SKM-1 (cell line): ENCODE data around the gene LAG3.

Source experiments
- DNase-seq: peaks from one replicate; lab custom pipeline; 2025; ENCODE audit not compliant: unreplicated experiment; lab: John Stamatoyannopoulos, UW

The LAG3 gene

DNA sequence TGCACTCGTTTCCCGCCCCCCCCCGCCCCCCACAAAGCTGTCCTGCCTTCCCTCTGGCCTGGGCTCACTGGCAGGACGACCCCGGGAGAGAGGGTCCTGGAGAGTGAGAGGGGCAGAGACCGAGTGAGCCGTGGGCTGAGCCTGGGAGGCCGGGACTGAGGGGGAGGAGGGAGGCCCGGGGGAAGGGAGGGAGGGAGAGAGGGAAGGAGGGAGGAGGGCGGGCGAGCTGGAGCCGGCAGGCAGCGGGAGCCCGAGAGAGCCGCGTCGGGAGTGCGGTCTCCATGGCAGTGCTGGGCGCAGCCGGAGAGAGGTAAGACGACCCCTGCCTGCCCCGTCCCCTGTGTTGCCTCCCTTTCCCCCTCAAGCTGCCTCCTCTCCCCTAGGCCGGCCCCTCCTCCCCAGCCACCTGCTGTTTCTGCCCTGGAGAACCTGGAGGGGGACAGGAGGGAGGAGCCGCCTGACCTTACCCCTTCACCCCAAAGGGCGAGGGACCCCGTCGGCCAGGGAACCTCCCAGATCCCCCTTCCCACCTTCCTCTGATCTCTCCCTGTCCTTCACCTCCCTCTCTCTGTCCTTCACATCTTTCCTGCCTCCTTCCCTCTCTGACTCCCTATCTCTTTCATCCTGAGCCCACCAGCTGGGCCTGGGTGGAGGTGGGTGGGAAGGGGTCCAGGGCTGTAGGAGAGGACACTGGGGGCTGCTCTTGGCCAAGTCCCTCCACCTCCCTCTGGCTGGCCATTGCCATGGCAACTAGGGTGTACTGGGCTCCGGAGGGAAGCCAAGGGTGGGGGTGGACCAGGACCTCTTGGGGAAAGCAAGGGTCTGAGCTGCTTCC is 49.5 kb downstream of the LAG3 start, which contains the start of gene GPR162:
GPR162 (plus strand) TSS at position 231 of the 835 bp plus-strand sequence. CDS start 2,078 bp downstream, outside the sequence.
- no peak for DNase-seq

DNA sequence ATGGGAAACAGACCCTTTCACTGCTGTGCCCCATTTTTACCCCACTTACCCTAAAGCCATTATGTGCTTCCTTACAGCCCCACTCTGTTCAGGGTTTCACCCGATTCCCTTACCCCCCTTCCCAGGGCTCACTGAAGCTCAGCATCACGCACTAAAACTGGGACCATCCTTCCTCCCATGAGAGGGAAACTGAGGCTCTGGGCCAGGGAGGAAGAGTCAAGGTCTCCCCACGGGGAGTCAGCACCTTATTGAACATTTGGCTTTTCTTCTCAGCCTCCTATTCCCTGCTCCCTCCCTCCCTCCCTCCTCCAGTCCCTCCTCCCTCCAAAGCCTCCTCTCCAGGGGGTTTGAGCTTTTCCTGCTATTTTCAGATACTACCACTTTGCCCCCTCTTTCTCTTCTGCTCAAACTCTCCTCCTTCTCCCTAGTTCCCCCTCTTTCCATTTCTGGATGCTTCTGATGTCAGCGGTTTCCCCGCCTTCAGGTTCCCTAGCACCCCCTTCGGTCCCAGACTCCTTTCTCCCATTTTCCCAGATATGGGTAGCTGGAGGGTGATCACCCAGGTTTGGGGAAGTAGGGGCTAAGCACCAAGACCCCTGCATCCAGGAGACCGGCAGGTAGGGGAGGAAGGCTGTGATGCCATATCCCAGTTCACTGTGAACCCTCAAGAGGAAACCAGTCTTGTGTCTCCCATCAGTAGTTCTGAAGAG is 50.3 kb downstream of the LAG3 start:
- no peak for DNase-seq

- no peak for DNase-seq
Observed at GRCh38 chr12:6823182-6824084, 51.1 kb downstream of the LAG3 start.

GRCh38 chr12:6824085-6824775 is 51.9 kb downstream of the LAG3 start:
- DNase-seq, result no peak

DNA sequence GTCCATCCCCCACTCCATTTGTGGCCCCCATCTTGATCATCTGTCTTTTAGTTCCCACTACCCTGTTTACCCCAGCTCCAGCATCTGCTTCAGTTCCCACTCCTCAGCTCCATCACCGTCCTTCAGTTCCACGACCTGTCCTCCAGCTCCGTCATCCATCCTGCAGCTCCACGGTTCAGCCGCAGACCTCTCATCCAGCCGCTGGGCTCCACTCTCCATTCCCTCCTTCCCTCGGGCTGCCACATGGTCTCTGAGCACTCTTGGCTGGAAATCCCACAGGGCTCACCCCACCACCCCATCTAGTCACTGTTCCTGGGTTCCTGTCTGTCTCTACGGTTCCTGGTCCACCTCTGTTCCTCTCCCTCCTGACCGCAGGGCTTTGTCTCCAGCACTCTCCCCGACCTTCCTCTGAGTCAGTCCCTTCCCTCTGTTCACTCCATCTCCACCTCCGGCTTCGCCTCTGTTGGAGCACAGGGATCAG is 52.6 kb downstream of the LAG3 start:
- DNase-seq, result no peak

DNA sequence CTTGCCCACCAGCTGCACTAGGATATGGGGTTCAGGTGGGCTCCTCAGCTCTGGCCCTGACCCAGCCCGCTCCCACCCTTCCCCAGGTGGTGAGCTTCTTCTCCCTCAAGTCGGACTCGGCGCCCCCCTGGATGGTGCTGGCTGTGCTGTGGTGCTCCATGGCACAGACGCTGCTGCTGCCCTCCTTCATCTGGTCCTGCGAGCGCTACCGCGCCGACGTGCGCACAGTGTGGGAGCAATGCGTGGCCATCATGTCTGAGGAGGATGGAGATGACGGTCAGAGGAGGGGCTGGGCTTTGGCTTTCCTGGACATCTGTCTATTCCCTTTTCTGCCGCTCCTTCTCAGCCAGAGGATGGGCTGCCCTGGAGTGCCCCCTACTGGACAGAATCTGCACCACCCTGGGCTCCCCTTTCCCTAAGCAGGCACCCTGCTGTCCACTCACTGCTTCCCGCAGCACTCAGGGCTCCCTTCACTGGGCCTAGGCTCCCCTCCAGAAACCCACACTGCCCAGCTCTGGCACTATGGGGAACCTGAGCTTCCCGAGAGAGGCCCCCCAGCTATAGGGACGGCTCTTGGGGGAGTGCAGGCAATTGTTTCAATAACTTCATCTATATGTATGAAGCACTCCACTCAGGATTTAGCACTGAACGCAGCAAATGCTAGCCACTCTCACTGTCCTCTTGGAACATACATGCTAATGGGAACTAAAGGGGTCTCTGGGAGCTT is 53.2 kb downstream of the LAG3 start:
- peak; percentile 21 for DNase-seq

- DNase-seq, result no peak
Observed at GRCh38 chr12:6826125-6826733, 53.9 kb downstream of the LAG3 start.

DNA sequence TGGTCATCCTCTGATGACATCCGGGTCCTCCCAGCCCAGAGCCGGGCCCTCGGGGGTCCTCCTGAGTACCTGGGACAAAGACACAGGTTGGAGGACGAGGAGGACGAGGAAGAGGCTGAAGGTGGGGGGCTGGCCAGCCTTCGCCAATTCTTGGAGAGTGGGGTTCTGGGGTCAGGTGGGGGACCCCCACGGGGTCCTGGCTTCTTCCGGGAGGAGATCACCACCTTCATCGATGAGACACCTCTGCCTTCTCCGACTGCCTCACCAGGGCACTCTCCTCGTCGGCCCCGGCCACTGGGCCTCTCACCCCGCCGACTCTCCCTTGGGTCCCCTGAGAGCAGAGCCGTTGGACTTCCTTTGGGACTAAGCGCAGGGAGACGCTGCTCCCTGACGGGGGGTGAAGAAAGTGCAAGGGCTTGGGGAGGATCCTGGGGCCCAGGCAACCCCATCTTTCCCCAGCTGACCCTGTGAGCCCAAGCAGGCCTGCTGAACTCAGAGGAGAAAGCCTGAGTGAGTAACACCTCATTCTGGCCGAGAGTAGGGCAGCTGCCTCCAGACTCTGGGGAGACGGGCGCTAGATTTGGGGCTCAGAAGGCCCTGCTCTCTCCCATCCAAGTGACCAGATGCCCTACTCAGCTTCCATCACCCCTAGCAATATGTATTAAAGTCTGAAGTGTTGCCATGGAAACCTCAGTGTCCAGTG is 54.6 kb downstream of the LAG3 start:
- no peak for DNase-seq

DNA sequence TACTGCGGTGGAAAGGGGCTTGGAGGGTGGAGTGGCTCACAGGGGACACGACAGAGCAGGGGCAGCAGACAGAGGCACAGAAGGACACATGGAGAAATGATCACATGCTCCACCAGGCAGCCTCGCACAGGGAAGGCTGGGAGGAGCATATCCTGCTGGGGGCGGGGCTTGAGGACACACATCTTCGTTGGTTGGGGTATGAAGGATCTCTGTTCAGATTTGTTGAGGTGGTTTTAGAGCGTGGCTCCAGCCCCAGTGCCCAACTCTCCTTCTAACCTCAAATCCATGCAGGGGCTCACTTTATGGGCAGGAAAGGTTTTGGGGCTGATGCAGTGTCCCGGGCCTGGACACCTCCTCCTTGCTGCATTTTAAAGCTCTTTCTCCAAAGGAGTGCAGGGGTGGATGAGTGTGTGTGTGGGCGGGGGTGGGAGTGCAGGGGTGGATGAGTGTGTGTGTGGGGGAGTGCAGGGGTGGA is 55.2 kb downstream of the LAG3 start:
- no peak for DNase-seq
